CD4-positive, alpha-beta T cell treated with Interleukin-6 for 4 hours (primary cell): ENCODE results near the gene SIPA1L3.
"Not testable (repeated sequence)": the region's sequence is repeated elsewhere in the genome, so short reads cannot be mapped to it uniquely, and the experiment has no call there.

ENCODE experiments used
- DNase-seq: peaks from one replicate; pipeline ENCODE4 v3.0.0-alpha.2; 2020; ENCODE audit warnings: mixed read lengths

SIPA1L3 gene

GRCh38 chr19:38047049-38047438 lies 140.0 kb downstream of the SIPA1L3 start:
- DNase-seq, result peak; percentile 46

- peak; percentile 34 for DNase-seq
Measured at GRCh38 chr19:38047641-38048040, 140.6 kb downstream of the SIPA1L3 start.

- peak; percentile 69 for DNase-seq
Measured at GRCh38 chr19:38049105-38049649, 142.2 kb downstream of the SIPA1L3 start.

- no peak for DNase-seq
Measured at GRCh38 chr19:38055010-38055409, 148.0 kb downstream of the SIPA1L3 start.

GRCh38 chr19:38055655-38056521 lies 148.9 kb downstream of the SIPA1L3 start:
- no peak for DNase-seq

GRCh38 chr19:38056646-38057045 lies 149.6 kb downstream of the SIPA1L3 start:
- no peak for DNase-seq

- no peak for DNase-seq
Measured at GRCh38 chr19:38057959-38058690, 151.1 kb downstream of the SIPA1L3 start.

- DNase-seq, result peak; percentile 63
Measured at GRCh38 chr19:38059897-38060296, 152.9 kb downstream of the SIPA1L3 start.

- DNase-seq, result peak; percentile 22
Measured at GRCh38 chr19:38060331-38060730, 153.3 kb downstream of the SIPA1L3 start.

- no peak for DNase-seq
Measured at GRCh38 chr19:38061294-38061693, 154.3 kb downstream of the SIPA1L3 start.

GRCh38 chr19:38062959-38063761 lies 156.2 kb downstream of the SIPA1L3 start:
- DNase-seq, result no peak

GRCh38 chr19:38063928-38064327 lies 156.9 kb downstream of the SIPA1L3 start:
- no peak for DNase-seq

GRCh38 chr19:38064661-38065425 lies 157.8 kb downstream of the SIPA1L3 start:
- DNase-seq, result no peak

- not testable (repeated sequence) for DNase-seq
Measured at GRCh38 chr19:38065775-38066174, 158.8 kb downstream of the SIPA1L3 start.

GRCh38 chr19:38068826-38069225 lies 161.8 kb downstream of the SIPA1L3 start:
- no peak for DNase-seq

GRCh38 chr19:38070573-38070972 lies 163.6 kb downstream of the SIPA1L3 start:
- DNase-seq, result no peak

- DNase-seq, result not testable (repeated sequence)
Measured at GRCh38 chr19:38071054-38071453, 164.0 kb downstream of the SIPA1L3 start.

GRCh38 chr19:38071647-38072046 lies 164.6 kb downstream of the SIPA1L3 start:
- DNase-seq, result no peak

GRCh38 chr19:38072776-38073750 lies 166.1 kb downstream of the SIPA1L3 start:
- no peak for DNase-seq

- DNase-seq, result no peak
Measured at GRCh38 chr19:38073841-38074685, 167.1 kb downstream of the SIPA1L3 start.
